ENCODE results near the gene RPS6KA6. TPM values are rescaled to one million over a fixed set of nuclear protein-coding genes. Genes with fewer than 3 reads are reported as not detected.

The RPS6KA6 gene
- total RNA-seq, 4 donors from 2014 or later: 0.05 to 0.40 (median 0.20) TPM

DNA sequence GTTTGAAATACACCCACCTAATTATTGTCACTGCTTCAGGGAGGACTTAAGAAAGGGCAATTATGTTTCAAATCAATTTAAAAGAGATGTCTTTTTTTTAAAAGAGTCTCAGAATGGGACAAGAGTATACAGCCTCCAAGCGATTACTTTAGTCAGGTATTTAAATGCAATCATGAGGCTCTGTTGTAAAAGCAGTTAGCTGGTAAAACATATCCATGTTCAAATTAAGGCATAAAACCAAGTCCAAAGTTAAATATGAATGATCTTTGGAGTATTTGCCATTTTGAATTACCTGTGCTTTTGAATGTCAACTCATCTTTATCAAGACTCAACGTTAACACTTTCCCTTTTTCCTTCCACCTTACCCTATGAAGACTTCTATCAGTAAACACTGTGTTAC lies 13.7 kb downstream of the RPS6KA6 start:
- TF ChIP-seq CTCF (IDR thresholded peaks at IDR 0.05 in 4 of 5, conservative IDR thresholded peaks at IDR 0.05 in 1 of 5) (no peak), POLR2A (IDR thresholded peaks at IDR 0.05) (no peak)
- in situ Hi-C loops (cut with MboI; ENCODE audit: low sequenced_read_pairs in 4 of 4) (no loop called here), intact Hi-C loops (cut with DNase I; ENCODE audit: low total_unique reads) (no loop called here)
- Histone ChIP-seq H3K4me3 (no peak overlapping the region), H3K27me3 (no peaks in the 10 kb centered on the region), H3K9me3 (no peaks in the 10 kb centered on the region), H3K27ac (no peak overlapping the region), H3K36me3 (no peaks in the 10 kb centered on the region), H3K4me1 (no peaks in the 10 kb centered on the region)
- DNase-seq: no peak
- ATAC-seq: no peak

DNA sequence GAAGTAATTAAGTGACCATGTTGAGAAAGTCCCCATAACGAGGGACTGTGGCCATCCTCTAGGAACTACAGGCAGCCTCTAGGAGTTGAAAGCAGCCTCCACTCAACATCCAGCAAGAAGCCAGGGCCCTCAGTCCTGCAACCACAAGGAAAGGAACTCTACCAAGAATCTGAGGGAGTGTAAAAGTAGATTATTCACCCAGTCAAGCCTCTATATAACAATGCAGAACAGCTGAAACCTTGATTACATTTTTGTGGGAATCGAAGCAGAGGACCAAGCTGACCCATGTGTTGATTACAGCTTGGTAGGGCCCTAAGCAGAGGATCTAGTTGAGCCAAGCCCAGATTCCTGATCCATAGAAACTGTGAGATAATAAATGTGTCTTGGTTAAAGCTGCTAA lies 17.1 kb downstream of the RPS6KA6 start:
- no peak for DNase-seq
- no peak for ATAC-seq
- Histone ChIP-seq H3K27me3 (no peaks in the 10 kb centered on the region), H3K27ac (no peak overlapping the region), H3K4me3 (no peak overlapping the region), H3K9me3 (no peaks in the 10 kb centered on the region), H3K36me3 (no peaks in the 10 kb centered on the region), H3K4me1 (no peaks in the 10 kb centered on the region)
- intact Hi-C loops (cut with DNase I; ENCODE audit: low total_unique reads) (no loop called here), in situ Hi-C loops (cut with MboI; ENCODE audit: low sequenced_read_pairs in 4 of 4) (no loop called here)
- TF ChIP-seq POLR2A (IDR thresholded peaks at IDR 0.05) (no peak), CTCF (IDR thresholded peaks at IDR 0.05 in 4 of 5, conservative IDR thresholded peaks at IDR 0.05 in 1 of 5) (no peak)

DNA sequence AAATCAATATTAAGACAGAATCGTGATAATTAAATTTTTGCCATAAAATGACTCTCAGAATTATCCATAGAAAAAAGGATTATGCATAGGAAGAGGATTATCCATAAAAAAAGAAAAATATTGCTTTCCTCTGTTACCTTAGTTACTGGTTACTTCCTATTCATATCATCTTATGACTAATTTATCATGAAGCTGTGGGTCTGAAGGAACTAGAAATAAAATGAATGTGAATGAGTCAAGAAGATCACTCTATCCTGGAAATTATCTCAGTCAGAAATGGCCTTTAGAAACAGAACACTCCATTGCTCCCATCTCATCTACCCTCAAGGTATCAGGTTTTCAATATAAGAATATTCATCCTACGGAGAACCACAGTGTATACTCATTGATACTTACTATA lies 19.4 kb downstream of the RPS6KA6 start:
- ATAC-seq (no peak), DNase-seq (no peak)
- H3K27me3 ChIP-seq: no peaks in the 10 kb centered on the region
- H3K9me3 ChIP-seq: no peaks in the 10 kb centered on the region
- H3K4me1 ChIP-seq: no peaks in the 10 kb centered on the region
- intact Hi-C loops (cut with DNase I; ENCODE audit: low total_unique reads) (no loop called here), in situ Hi-C loops (cut with MboI; ENCODE audit: low sequenced_read_pairs in 4 of 4) (no loop called here)
- no peaks in the 10 kb centered on the region for H3K36me3 ChIP-seq
- TF ChIP-seq CTCF (IDR thresholded peaks at IDR 0.05 in 4 of 5, conservative IDR thresholded peaks at IDR 0.05 in 1 of 5): no peak
- TF ChIP-seq POLR2A (IDR thresholded peaks at IDR 0.05): no peak
- no peak overlapping the region for H3K27ac ChIP-seq
- no peak overlapping the region for H3K4me3 ChIP-seq

- ATAC-seq (no peak), DNase-seq (no peak)
- Histone ChIP-seq H3K27ac (no peak overlapping the region), H3K9me3 (no peaks in the 10 kb centered on the region), H3K4me3 (no peak overlapping the region), H3K36me3 (no peaks in the 10 kb centered on the region), H3K4me1 (no peaks in the 10 kb centered on the region), H3K27me3 (no peaks in the 10 kb centered on the region)
- in situ Hi-C loops (cut with MboI; ENCODE audit: low sequenced_read_pairs in 4 of 4) (no loop called here), intact Hi-C loops (cut with DNase I; ENCODE audit: low total_unique reads) (no loop called here)
- TF ChIP-seq POLR2A (IDR thresholded peaks at IDR 0.05) (no peak), CTCF (IDR thresholded peaks at IDR 0.05 in 4 of 5, conservative IDR thresholded peaks at IDR 0.05 in 1 of 5) (no peak)
Observed at GRCh38 chrX:84168095-84168494, 19.9 kb downstream of the RPS6KA6 start.

DNA sequence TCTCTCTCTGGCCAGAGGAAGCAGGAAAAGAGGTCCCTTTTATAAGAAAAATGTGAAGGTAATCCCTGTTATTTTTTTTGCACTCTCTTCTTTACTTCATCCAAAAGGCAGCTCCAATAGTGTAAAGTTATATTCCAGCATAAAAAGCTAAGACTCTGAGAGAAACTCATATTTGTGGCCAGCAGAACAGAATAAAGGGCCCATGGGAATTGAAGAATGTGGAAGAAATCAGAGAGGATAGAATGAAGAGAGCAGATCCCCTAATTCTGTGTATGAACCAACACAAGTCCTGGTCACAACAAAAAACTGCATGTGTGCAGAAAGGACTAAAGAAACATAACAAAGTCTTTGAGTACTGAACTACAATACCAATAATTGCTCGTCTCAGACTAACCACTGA lies 22.3 kb downstream of the RPS6KA6 start:
- in situ Hi-C loops (cut with MboI; ENCODE audit: low sequenced_read_pairs in 4 of 4): no loop called here
- no peak overlapping the region for H3K4me3 ChIP-seq
- DNase-seq (no peak), ATAC-seq (no peak)
- no peaks in the 10 kb centered on the region for H3K36me3 ChIP-seq
- no peaks in the 10 kb centered on the region for H3K27me3 ChIP-seq
- TF ChIP-seq CTCF (IDR thresholded peaks at IDR 0.05 in 4 of 5, conservative IDR thresholded peaks at IDR 0.05 in 1 of 5) (no peak), POLR2A (IDR thresholded peaks at IDR 0.05) (no peak)
- no peak overlapping the region for H3K27ac ChIP-seq
- H3K4me1 ChIP-seq: no peaks in the 10 kb centered on the region
- intact Hi-C loops (cut with DNase I; ENCODE audit: low total_unique reads): no loop called here
- no peaks in the 10 kb centered on the region for H3K9me3 ChIP-seq

Measured in gastrocnemius medialis (tissue), 4 donors.